ENCODE data around the gene INTS11. TPM values are rescaled to one million over a fixed set of nuclear protein-coding genes. Genes with fewer than 3 reads are reported as not detected.

The INTS11 gene
- polyA plus RNA-seq, 1 donor (not counting 4 experiments of a cell fraction or from before 2014, with no cell fraction given), result 70.4 TPM

DNA sequence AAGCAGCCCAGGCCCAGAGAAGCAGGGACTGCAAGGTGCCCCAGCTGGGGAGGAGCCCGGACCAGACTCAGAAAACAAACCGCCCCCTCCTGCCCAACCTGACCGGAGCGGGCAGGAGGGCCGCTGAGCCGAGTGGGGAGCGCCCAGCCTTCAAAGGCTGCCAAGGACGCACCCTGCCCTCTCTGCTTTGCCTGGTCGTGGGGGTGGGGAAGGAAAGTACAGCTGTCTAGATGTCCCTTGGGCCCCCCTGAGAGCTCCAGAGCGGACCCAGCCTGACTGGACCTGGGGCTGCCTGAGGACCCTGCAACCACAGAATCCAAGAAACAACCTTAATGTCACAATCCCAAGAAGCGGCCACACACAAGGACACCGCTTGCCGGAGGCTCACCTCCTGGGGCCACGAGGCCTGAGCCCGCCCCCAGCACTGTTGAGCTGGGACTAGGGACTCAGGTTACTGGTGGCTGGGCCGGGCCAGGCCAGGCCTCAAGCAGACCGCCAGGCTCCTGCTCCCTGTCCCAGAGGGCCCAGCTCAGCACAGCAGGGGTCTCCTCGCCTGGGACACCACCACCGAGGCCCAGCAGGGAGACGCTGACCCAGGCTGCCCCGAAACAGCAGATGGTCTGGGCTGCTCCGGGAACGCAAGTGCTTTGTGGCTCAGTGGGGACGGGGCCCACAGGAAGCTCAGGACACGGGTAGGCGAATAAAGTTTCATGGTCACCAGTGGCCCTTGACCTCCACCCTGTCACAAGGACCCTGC is 23.4 kb upstream of the INTS11 start:
- H3K27me3 ChIP-seq (ENCODE audit: control insufficient read depth, extremely low read depth, insufficient read depth, low read length), result no peaks in the 10 kb centered on the region
- peaks cover 46% of the 10 kb centered on the region for H3K4me1 ChIP-seq (ENCODE audit: control insufficient read depth, extremely low read depth, insufficient read depth, low read length)
- H3K4me2 ChIP-seq (ENCODE audit: control insufficient read depth, extremely low read depth, insufficient read depth, low read depth, low read length), result peak overlapping the region; percentile 94
- dilution Hi-C loops (cut with MboI; ENCODE audit: extremely low pct_ligation_motif_present, low sequenced_read_pairs), result no loop called here
- H3K79me2 ChIP-seq (ENCODE audit: control insufficient read depth, insufficient read depth, low read length), result peaks cover 61% of the 10 kb centered on the region
- H3K9me3 ChIP-seq (ENCODE audit: control insufficient read depth, low read depth, low read length), result no peaks in the 10 kb centered on the region
- no peak for FAIRE-seq
- H3K27ac ChIP-seq (ENCODE audit: control insufficient read depth, insufficient read depth, low read length), result peak overlapping the region; percentile 60
- H2AFZ ChIP-seq (ENCODE audit: control insufficient read depth, low read length), result no peak overlapping the region
- TF ChIP-seq, protein P1, sequence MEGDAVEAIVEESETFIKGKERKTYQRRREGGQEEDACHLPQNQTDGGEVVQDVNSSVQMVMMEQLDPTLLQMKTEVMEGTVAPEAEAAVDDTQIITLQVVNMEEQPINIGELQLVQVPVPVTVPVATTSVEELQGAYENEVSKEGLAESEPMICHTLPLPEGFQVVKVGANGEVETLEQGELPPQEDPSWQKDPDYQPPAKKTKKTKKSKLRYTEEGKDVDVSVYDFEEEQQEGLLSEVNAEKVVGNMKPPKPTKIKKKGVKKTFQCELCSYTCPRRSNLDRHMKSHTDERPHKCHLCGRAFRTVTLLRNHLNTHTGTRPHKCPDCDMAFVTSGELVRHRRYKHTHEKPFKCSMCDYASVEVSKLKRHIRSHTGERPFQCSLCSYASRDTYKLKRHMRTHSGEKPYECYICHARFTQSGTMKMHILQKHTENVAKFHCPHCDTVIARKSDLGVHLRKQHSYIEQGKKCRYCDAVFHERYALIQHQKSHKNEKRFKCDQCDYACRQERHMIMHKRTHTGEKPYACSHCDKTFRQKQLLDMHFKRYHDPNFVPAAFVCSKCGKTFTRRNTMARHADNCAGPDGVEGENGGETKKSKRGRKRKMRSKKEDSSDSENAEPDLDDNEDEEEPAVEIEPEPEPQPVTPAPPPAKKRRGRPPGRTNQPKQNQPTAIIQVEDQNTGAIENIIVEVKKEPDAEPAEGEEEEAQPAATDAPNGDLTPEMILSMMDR (optimal IDR thresholded peaks at IDR 0.05 in 1 of 3, IDR thresholded peaks at IDR 0.05 in 1 of 3, conservative IDR thresholded peaks at IDR 0.05 in 1 of 3; ENCODE audit: extremely low read depth in 1 of 3, insufficient read depth in 2 of 3, low read length in 3 of 3), result no peak
- no peak for TF ChIP-seq EZH2 (IDR thresholded peaks at IDR 0.05; ENCODE audit: low read length)
- H3K9ac ChIP-seq (ENCODE audit: control insufficient read depth, extremely low read depth, insufficient read depth, low read length), result peak overlapping the region; percentile 83
- no peaks in the 10 kb centered on the region for H4K20me1 ChIP-seq (ENCODE audit: control insufficient read depth, extremely low read depth, insufficient read depth, low read length)
- H3K9me1 ChIP-seq (ENCODE audit: control insufficient read depth, extremely low read depth, insufficient read depth, low read length), result no peaks in the 10 kb centered on the region
- DNase-seq (ENCODE audit: low read depth, low spot score), result no peak
- H3K4me3 ChIP-seq (ENCODE audit: control insufficient read depth in 2 of 3, extremely low read depth in 1 of 3, insufficient read depth in 2 of 3, low read depth in 1 of 3, low read length in 3 of 3), result peak overlapping the region; percentile 72 to 95 (median 85)
- no peaks in the 10 kb centered on the region for H3K36me3 ChIP-seq (ENCODE audit: control insufficient read depth in 2 of 2, extremely low read depth in 1 of 2, insufficient read depth in 2 of 2, low read length in 2 of 2)

DNA sequence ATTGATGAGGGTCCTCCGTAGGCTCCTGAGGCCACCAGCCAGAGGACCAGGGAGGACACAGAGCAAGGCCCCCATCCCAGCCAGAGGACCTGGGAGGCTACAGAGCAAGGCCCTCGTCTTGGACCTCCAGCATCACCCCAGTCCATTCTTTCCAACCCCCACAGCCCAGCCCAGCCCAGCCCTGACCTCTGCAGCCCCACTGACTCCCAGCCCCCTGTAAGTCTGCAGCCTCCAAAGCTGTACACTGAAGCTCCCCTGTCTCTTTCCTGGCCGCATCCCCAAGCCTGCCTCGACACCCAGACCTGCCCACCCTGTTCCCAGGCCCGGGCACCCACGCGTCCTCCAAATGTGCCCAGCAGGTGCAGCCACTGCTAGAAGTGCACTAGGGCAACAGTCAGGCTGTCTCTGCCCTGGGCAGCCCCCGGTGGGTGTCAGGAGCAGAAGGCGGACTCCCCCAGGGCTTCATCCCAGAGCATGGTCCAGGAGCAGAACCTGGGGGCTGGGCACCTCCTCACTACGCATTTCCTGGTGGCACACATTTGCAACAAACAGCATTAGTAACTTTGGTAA is 22.7 kb upstream of the INTS11 start:
- H3K9me3 ChIP-seq (ENCODE audit: control insufficient read depth, low read depth, low read length), result no peaks in the 10 kb centered on the region
- FAIRE-seq (peak; percentile 29), DNase-seq (ENCODE audit: low read depth, low spot score) (no peak)
- peak overlapping the region; percentile 94 for H3K4me2 ChIP-seq (ENCODE audit: control insufficient read depth, extremely low read depth, insufficient read depth, low read depth, low read length)
- no peaks in the 10 kb centered on the region for H3K9me1 ChIP-seq (ENCODE audit: control insufficient read depth, extremely low read depth, insufficient read depth, low read length)
- H3K4me3 ChIP-seq (ENCODE audit: control insufficient read depth in 2 of 3, extremely low read depth in 1 of 3, insufficient read depth in 2 of 3, low read depth in 1 of 3, low read length in 3 of 3), result peak overlapping the region; percentile 72 to 95 (median 85)
- no peaks in the 10 kb centered on the region for H3K27me3 ChIP-seq (ENCODE audit: control insufficient read depth, extremely low read depth, insufficient read depth, low read length)
- dilution Hi-C loops (cut with MboI; ENCODE audit: extremely low pct_ligation_motif_present, low sequenced_read_pairs), result no loop called here
- H3K36me3 ChIP-seq (ENCODE audit: control insufficient read depth in 2 of 2, extremely low read depth in 1 of 2, insufficient read depth in 2 of 2, low read length in 2 of 2), result peaks cover 0 to 1% of the 10 kb centered on the region in 2 experiments
- no peak for TF ChIP-seq EZH2 (IDR thresholded peaks at IDR 0.05; ENCODE audit: low read length)
- TF ChIP-seq, protein P1 (optimal IDR thresholded peaks at IDR 0.05 in 1 of 3, IDR thresholded peaks at IDR 0.05 in 1 of 3, conservative IDR thresholded peaks at IDR 0.05 in 1 of 3; ENCODE audit: extremely low read depth in 1 of 3, insufficient read depth in 2 of 3, low read length in 3 of 3), result no peak
- H2AFZ ChIP-seq (ENCODE audit: control insufficient read depth, low read length), result no peak overlapping the region
- no peaks in the 10 kb centered on the region for H4K20me1 ChIP-seq (ENCODE audit: control insufficient read depth, extremely low read depth, insufficient read depth, low read length)
- peaks cover 67% of the 10 kb centered on the region for H3K79me2 ChIP-seq (ENCODE audit: control insufficient read depth, insufficient read depth, low read length)
- H3K9ac ChIP-seq (ENCODE audit: control insufficient read depth, extremely low read depth, insufficient read depth, low read length), result peak overlapping the region; percentile 83
- peak overlapping the region; percentile 20 for H3K27ac ChIP-seq (ENCODE audit: control insufficient read depth, insufficient read depth, low read length)
- peaks cover 46% of the 10 kb centered on the region for H3K4me1 ChIP-seq (ENCODE audit: control insufficient read depth, extremely low read depth, insufficient read depth, low read length)
